Measurements from ENCODE around the gene RC3H1. TPM values are rescaled to one million over a fixed set of nuclear protein-coding genes. Genes with fewer than 3 reads are reported as not detected.

The RC3H1 gene
- total and polyA plus RNA-seq, 9 of the 15 experiments (the other 6 are each of a cell fraction or from before 2014, with no cell fraction given) = 2.4 to 31.7 (median 12.4) TPM

DNA sequence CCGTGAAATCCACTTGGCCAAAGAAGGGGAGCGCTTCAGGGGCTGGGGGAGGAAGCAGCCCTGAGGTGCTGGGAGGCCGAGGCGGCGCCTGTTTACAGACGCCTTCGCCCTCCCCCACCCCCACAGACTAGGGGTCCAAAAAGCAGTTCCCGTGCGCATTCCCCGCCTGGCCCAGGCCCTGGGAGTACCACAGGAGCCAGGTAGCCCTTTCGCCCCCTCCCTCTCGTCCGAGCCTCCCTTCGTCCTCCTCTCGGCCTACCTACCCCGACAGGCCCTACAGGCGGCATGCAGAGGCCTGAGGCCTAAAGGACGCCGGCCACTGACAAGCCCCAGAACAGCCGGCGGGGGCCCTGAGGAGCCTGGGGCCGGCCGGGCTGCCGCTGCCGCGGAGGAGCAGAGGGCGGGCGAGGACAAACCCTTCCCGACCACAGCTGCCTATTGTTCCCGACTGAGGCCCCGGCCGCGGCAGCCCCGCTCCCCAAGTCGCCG is 522 bp downstream of the RC3H1 start (continued):
- TF ChIP-seq, protein P1, sequence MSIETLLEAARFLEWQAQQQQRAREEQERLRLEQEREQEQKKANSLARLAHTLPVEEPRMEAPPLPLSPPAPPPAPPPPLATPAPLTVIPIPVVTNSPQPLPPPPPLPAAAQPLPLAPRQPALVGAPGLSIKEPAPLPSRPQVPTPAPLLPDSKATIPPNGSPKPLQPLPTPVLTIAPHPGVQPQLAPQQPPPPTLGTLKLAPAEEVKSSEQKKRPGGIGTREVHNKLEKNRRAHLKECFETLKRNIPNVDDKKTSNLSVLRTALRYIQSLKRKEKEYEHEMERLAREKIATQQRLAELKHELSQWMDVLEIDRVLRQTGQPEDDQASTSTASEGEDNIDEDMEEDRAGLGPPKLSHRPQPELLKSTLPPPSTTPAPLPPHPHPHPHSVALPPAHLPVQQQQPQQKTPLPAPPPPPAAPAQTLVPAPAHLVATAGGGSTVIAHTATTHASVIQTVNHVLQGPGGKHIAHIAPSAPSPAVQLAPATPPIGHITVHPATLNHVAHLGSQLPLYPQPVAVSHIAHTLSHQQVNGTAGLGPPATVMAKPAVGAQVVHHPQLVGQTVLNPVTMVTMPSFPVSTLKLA (conservative IDR thresholded peaks at IDR 0.05) = peak in 1 of 2 experiments; percentile 66; a peak in 2 of 4 replicates
- TF ChIP-seq ZNF583 (CRISPR knock-in tag; IDR thresholded peaks at IDR 0.05) = no peak
- TF ChIP-seq, protein P2, sequence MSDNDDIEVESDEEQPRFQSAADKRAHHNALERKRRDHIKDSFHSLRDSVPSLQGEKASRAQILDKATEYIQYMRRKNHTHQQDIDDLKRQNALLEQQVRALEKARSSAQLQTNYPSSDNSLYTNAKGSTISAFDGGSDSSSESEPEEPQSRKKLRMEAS (CRISPR knock-in tag; IDR thresholded peaks at IDR 0.05) = peak; percentile 46; the same call in 1 of the 2 replicates
- peak; percentile 15 for TF ChIP-seq HMGN3 (IDR thresholded peaks at IDR 0.05; ENCODE audit: borderline replicate concordance, extremely low read depth, insufficient read length, low read depth, low read length)
- peak; percentile 32; the same call in 1 of the 2 replicates for TF ChIP-seq CBX1 (IDR thresholded peaks at IDR 0.05; ENCODE audit: low read depth)
- TF ChIP-seq, protein P3, sequence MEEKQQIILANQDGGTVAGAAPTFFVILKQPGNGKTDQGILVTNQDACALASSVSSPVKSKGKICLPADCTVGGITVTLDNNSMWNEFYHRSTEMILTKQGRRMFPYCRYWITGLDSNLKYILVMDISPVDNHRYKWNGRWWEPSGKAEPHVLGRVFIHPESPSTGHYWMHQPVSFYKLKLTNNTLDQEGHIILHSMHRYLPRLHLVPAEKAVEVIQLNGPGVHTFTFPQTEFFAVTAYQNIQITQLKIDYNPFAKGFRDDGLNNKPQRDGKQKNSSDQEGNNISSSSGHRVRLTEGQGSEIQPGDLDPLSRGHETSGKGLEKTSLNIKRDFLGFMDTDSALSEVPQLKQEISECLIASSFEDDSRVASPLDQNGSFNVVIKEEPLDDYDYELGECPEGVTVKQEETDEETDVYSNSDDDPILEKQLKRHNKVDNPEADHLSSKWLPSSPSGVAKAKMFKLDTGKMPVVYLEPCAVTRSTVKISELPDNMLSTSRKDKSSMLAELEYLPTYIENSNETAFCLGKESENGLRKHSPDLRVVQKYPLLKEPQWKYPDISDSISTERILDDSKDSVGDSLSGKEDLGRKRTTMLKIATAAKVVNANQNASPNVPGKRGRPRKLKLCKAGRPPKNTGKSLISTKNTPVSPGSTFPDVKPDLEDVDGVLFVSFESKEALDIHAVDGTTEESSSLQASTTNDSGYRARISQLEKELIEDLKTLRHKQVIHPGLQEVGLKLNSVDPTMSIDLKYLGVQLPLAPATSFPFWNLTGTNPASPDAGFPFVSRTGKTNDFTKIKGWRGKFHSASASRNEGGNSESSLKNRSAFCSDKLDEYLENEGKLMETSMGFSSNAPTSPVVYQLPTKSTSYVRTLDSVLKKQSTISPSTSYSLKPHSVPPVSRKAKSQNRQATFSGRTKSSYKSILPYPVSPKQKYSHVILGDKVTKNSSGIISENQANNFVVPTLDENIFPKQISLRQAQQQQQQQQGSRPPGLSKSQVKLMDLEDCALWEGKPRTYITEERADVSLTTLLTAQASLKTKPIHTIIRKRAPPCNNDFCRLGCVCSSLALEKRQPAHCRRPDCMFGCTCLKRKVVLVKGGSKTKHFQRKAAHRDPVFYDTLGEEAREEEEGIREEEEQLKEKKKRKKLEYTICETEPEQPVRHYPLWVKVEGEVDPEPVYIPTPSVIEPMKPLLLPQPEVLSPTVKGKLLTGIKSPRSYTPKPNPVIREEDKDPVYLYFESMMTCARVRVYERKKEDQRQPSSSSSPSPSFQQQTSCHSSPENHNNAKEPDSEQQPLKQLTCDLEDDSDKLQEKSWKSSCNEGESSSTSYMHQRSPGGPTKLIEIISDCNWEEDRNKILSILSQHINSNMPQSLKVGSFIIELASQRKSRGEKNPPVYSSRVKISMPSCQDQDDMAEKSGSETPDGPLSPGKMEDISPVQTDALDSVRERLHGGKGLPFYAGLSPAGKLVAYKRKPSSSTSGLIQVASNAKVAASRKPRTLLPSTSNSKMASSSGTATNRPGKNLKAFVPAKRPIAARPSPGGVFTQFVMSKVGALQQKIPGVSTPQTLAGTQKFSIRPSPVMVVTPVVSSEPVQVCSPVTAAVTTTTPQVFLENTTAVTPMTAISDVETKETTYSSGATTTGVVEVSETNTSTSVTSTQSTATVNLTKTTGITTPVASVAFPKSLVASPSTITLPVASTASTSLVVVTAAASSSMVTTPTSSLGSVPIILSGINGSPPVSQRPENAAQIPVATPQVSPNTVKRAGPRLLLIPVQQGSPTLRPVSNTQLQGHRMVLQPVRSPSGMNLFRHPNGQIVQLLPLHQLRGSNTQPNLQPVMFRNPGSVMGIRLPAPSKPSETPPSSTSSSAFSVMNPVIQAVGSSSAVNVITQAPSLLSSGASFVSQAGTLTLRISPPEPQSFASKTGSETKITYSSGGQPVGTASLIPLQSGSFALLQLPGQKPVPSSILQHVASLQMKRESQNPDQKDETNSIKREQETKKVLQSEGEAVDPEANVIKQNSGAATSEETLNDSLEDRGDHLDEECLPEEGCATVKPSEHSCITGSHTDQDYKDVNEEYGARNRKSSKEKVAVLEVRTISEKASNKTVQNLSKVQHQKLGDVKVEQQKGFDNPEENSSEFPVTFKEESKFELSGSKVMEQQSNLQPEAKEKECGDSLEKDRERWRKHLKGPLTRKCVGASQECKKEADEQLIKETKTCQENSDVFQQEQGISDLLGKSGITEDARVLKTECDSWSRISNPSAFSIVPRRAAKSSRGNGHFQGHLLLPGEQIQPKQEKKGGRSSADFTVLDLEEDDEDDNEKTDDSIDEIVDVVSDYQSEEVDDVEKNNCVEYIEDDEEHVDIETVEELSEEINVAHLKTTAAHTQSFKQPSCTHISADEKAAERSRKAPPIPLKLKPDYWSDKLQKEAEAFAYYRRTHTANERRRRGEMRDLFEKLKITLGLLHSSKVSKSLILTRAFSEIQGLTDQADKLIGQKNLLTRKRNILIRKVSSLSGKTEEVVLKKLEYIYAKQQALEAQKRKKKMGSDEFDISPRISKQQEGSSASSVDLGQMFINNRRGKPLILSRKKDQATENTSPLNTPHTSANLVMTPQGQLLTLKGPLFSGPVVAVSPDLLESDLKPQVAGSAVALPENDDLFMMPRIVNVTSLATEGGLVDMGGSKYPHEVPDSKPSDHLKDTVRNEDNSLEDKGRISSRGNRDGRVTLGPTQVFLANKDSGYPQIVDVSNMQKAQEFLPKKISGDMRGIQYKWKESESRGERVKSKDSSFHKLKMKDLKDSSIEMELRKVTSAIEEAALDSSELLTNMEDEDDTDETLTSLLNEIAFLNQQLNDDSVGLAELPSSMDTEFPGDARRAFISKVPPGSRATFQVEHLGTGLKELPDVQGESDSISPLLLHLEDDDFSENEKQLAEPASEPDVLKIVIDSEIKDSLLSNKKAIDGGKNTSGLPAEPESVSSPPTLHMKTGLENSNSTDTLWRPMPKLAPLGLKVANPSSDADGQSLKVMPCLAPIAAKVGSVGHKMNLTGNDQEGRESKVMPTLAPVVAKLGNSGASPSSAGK (IDR thresholded peaks at IDR 0.05) = peak; percentile 38; the same call in 1 of the 2 replicates
- TF ChIP-seq, protein P4, sequence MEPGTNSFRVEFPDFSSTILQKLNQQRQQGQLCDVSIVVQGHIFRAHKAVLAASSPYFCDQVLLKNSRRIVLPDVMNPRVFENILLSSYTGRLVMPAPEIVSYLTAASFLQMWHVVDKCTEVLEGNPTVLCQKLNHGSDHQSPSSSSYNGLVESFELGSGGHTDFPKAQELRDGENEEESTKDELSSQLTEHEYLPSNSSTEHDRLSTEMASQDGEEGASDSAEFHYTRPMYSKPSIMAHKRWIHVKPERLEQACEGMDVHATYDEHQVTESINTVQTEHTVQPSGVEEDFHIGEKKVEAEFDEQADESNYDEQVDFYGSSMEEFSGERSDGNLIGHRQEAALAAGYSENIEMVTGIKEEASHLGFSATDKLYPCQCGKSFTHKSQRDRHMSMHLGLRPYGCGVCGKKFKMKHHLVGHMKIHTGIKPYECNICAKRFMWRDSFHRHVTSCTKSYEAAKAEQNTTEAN (CRISPR knock-in tag; IDR thresholded peaks at IDR 0.05) = 0 out of 2 replicates have a peak, but pooled peaks have one; percentile 32
- peak in 1 of 2 experiments; percentile 33; a peak in 2 of 4 replicates for TF ChIP-seq MAZ (CRISPR knock-in tag; conservative IDR thresholded peaks at IDR 0.05 in 1 of 2, IDR thresholded peaks at IDR 0.05 in 1 of 2)
- TF ChIP-seq NFYB (IDR thresholded peaks at IDR 0.05; ENCODE audit: extremely low read depth, insufficient read length) = no peak
- TF ChIP-seq, protein P5, sequence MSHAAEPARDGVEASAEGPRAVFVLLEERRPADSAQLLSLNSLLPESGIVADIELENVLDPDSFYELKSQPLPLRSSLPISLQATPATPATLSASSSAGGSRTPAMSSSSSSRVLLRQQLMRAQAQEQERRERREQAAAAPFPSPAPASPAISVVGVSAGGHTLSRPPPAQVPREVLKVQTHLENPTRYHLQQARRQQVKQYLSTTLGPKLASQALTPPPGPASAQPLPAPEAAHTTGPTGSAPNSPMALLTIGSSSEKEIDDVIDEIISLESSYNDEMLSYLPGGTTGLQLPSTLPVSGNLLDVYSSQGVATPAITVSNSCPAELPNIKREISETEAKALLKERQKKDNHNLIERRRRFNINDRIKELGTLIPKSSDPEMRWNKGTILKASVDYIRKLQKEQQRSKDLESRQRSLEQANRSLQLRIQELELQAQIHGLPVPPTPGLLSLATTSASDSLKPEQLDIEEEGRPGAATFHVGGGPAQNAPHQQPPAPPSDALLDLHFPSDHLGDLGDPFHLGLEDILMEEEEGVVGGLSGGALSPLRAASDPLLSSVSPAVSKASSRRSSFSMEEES (CRISPR knock-in tag; IDR thresholded peaks at IDR 0.05) = no peak

All from K562 (cell line).